Fibroblast of skin of scalp (primary cell): ENCODE results near the gene MRPL45.
A peak's percentile ranks its signal among the peaks of the same experiment; 100 is the strongest.

Experiments
- DNase-seq: peaks from one replicate; pipeline ENCODE4 v3.0.0-alpha.2; 2013

MRPL45 gene

GRCh38 chr17:38349097-38349730, 52.2 kb downstream of the MRPL45 start:
- peak; percentile 82 for DNase-seq

- DNase-seq = no peak
Observed at GRCh38 chr17:38350035-38350434, 53.1 kb downstream of the MRPL45 start.

GRCh38 chr17:38351412-38352222, 54.6 kb downstream of the MRPL45 start, which contains the start of gene SOCS7:
TSS of gene SOCS7 (plus strand) at chr17:38351844. CDS start at chr17:38352053, 209 bp downstream.
- DNase-seq = peak; percentile 95

GRCh38 chr17:38352245-38353085, 55.5 kb downstream of the MRPL45 start:
- no peak for DNase-seq

GRCh38 chr17:38353086-38353604, 56.2 kb downstream of the MRPL45 start:
- no peak for DNase-seq

- no peak for DNase-seq
Observed at GRCh38 chr17:38353668-38354067, 56.7 kb downstream of the MRPL45 start.

- DNase-seq = no peak
Observed at GRCh38 chr17:38354466-38354865, 57.5 kb downstream of the MRPL45 start.

- DNase-seq = no peak
Observed at GRCh38 chr17:38355251-38355650, 58.3 kb downstream of the MRPL45 start.

GRCh38 chr17:38357486-38358123, 60.6 kb downstream of the MRPL45 start:
- no peak for DNase-seq

- no peak for DNase-seq
Observed at GRCh38 chr17:38358586-38359513, 61.9 kb downstream of the MRPL45 start.

GRCh38 chr17:38361694-38362465, 64.9 kb downstream of the MRPL45 start:
- DNase-seq = peak; percentile 35

- DNase-seq = no peak
Observed at GRCh38 chr17:38363016-38363415, 66.0 kb downstream of the MRPL45 start.

- DNase-seq = no peak
Observed at GRCh38 chr17:38364741-38365140, 67.8 kb downstream of the MRPL45 start.

- DNase-seq = no peak
Observed at GRCh38 chr17:38369124-38369886, 72.3 kb downstream of the MRPL45 start.
